AG09319 (cell line): Measurements from ENCODE around the gene SESN3.
A peak's percentile ranks its signal among the peaks of the same experiment; 100 is the strongest.
"Not testable (repeated sequence)": the region's sequence is repeated elsewhere in the genome, so short reads cannot be mapped to it uniquely, and the experiment has no call there.

Experiments
- DNase-seq: peaks from one replicate; pipeline ENCODE4 v3.0.0-alpha.2; 2010; ENCODE audit warnings: low read depth; ENCODE audit errors: extremely low read depth
- CTCF ChIP-seq: IDR thresholded peaks from 2 replicates; pipeline ENCODE4 v1.5.1; 2011; ENCODE audit warnings: low read depth, mild to moderate bottlenecking, inconsistent platforms, low read length, moderate library complexity

SESN3 gene

GRCh38 chr11:95231127-95231880, at the start of gene SESN3:
Gene SESN3, minus strand, starts transcription at chr11:95231202. Its CDS starts 342 bp downstream, at chr11:95230860.
- TF ChIP-seq CTCF, result peak; percentile 27
- DNase-seq, result peak; percentile 99

- no peak for DNase-seq
Measured at GRCh38 chr11:95279921-95280868, 49.2 kb upstream of the SESN3 start.

GRCh38 chr11:95277868-95278267, 46.9 kb upstream of the SESN3 start:
- no peak for DNase-seq
- no peak for TF ChIP-seq CTCF

More at GRCh38 chr11:95279921-95280868, 49.2 kb upstream of the SESN3 start:
- no peak for TF ChIP-seq CTCF

- TF ChIP-seq CTCF, result no peak
- no peak for DNase-seq
Measured at GRCh38 chr11:95276139-95276538, 45.1 kb upstream of the SESN3 start.

- not testable (repeated sequence) for DNase-seq
Measured at GRCh38 chr11:95273618-95274017, 42.6 kb upstream of the SESN3 start.

GRCh38 chr11:95269036-95269819, 38.2 kb upstream of the SESN3 start:
- no peak for DNase-seq
- TF ChIP-seq CTCF, result no peak

- no peak for TF ChIP-seq CTCF
- DNase-seq, result no peak
Measured at GRCh38 chr11:95268391-95268790, 37.4 kb upstream of the SESN3 start.
